NCI-H146 treated with DMSO at 0.1 percent for 48 hours (cell line): ENCODE data around the gene IFT52.

Source experiments
- DNase-seq: peaks from one replicate; lab custom pipeline; 2025; ENCODE audit not compliant: unreplicated experiment; lab: John Stamatoyannopoulos, UW

The IFT52 gene

GRCh38 chr20:43686820-43687219 is 96.1 kb downstream of the IFT52 start:
- no peak for DNase-seq

- no peak for DNase-seq
Observed at GRCh38 chr20:43689165-43689564, 98.4 kb downstream of the IFT52 start.

GRCh38 chr20:43690943-43691598 is 100.3 kb downstream of the IFT52 start:
- DNase-seq, result no peak

GRCh38 chr20:43691928-43692524 is 101.3 kb downstream of the IFT52 start:
- DNase-seq, result peak; percentile 8

GRCh38 chr20:43694763-43695162 is 104.0 kb downstream of the IFT52 start:
- no peak for DNase-seq

GRCh38 chr20:43695571-43695970 is 104.8 kb downstream of the IFT52 start:
- DNase-seq, result no peak
